HG02642 (cell line): Measurements from ENCODE around the gene E4F1.
A peak's percentile ranks its signal among the peaks of the same experiment; 100 is the strongest.

Experiments used
- ATAC-seq: cut with Tn5 transposase; IDR thresholded peaks from one replicate; pipeline ENCODE4 v1.9.1; 2021; ENCODE audit warnings: mild to moderate bottlenecking; ENCODE audit not compliant: unreplicated experiment, poor library complexity

E4F1 gene, protein sequence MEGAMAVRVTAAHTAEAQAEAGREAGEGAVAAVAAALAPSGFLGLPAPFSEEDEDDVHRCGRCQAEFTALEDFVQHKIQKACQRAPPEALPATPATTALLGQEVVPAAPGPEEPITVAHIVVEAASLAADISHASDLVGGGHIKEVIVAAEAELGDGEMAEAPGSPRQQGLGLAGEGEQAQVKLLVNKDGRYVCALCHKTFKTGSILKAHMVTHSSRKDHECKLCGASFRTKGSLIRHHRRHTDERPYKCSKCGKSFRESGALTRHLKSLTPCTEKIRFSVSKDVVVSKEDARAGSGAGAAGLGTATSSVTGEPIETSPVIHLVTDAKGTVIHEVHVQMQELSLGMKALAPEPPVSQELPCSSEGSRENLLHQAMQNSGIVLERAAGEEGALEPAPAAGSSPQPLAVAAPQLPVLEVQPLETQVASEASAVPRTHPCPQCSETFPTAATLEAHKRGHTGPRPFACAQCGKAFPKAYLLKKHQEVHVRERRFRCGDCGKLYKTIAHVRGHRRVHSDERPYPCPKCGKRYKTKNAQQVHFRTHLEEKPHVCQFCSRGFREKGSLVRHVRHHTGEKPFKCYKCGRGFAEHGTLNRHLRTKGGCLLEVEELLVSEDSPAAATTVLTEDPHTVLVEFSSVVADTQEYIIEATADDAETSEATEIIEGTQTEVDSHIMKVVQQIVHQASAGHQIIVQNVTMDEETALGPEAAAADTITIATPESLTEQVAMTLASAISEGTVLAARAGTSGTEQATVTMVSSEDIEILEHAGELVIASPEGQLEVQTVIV

DNA sequence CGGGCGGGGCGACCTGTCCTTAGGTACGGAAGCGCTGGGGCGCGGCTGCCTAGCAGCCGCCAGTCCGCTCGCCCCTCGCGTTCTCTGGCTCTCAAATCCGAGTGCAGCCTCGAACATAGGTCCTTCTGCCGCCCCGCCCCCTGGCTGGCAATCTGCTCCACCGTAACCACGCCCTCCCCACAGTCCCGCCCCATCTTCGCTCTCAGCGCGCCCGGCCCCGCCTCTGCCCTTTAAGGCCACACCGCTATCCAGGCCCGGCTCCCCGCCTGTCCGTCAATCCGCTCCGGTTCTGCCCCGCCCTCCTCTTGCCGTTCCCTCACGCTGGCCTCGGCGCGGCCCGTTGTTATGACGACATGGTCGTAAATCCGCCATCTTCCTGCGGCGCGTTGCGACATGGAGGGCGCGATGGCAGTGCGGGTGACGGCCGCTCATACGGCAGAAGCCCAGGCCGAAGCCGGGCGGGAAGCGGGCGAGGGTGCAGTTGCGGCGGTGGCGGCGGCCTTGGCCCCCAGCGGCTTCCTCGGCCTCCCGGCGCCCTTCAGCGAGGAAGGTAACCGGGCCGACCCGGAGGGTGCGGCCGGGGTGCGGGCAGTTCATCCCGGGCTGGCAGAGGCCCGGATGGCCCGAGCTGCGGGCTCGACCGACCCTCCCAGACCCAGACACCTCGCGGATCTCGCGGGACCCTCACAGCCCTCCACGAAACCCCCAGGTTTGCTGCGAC, at the start of gene E4F1:
TSS of gene E4F1 (plus strand) at position 371 of the 721 bp plus-strand sequence. CDS start at position 394, 23 bp downstream.
- peak; percentile 95 for ATAC-seq

DNA sequence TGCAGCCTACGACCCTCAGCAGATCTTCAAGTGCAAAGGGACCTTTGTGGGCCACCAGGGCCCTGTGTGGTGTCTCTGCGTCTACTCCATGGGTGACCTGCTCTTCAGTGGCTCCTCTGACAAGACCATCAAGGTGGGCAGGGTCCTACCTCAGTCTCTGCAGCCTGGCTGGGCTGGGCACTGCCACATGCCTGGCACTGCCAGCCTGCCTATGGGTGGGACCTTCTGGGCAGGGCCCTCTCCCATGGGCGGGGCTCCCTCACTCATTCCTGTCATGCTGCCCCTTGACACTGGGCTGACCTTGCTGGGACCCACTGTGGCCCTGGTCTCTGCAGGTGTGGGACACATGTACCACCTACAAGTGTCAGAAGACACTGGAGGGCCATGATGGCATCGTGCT, 49.5 kb upstream of the E4F1 start:
- ATAC-seq, result no peak

DNA sequence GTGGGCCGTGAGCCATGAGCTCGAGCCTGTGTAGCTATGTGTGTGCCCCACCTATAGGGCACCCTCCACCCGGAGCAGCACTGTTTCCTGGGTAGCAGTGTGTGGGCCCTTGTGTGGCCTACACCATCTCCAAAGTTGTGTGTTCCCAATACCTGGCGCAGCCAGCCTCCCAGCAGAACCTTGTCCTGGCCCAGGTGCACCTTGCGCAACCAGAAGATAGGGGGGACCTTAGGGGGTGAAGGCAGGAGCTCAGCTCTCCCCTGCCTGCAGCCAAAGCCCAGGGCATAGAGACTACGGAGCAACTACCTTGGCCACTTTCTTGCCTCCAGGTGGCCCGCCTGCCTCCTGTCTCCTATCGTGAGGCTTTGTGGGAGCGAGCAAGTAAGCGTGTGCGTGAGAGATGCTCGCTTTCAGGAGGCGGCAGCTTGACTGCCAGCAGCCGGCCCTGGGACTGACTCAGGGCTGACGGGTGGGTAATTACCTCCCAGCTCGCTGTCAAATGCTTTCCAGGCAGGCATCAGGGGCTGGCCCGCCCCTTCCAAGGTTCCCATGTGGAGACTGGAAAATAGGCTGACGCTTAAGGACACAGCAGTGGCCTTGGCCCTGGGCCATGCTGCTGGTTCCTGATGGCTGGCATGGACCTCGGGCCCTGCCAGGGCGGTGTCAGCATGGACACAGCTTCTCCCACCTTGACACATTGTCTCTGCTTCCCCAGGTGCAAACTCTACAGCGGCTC, 48.8 kb upstream of the E4F1 start:
- ATAC-seq, result no peak

DNA sequence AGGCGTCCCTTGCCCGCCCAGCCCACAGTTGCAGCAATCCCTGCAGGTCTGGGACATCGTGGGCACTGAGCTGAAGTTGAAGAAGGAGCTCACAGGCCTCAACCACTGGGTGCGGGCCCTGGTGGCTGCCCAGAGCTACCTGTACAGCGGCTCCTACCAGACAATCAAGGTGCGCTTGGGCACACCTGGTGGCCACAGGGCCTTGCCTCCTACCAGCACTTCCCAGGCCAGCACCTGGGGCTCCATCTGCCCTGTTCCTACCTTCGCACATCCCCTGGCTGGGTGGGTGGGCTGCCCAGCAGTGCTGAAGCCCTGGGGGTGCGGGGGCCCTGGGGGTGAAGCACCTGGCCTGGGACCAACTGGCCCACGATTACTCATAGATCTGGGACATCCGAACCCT, 47.9 kb upstream of the E4F1 start:
- no peak for ATAC-seq

DNA sequence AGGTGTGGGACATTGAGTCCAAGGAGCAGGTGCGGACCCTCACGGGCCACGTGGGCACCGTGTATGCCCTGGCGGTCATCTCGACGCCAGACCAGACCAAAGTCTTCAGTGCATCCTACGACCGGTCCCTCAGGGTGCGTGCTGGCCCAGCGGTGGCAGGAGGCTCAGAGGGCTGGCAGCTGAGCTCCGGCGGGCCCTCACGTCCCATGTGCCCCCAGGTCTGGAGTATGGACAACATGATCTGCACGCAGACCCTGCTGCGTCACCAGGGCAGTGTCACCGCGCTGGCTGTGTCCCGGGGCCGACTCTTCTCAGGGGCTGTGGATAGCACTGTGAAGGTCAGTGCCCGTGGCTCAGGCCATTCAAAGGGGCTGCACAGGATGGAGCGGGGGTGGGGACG, 47.3 kb upstream of the E4F1 start:
- ATAC-seq, result no peak

DNA sequence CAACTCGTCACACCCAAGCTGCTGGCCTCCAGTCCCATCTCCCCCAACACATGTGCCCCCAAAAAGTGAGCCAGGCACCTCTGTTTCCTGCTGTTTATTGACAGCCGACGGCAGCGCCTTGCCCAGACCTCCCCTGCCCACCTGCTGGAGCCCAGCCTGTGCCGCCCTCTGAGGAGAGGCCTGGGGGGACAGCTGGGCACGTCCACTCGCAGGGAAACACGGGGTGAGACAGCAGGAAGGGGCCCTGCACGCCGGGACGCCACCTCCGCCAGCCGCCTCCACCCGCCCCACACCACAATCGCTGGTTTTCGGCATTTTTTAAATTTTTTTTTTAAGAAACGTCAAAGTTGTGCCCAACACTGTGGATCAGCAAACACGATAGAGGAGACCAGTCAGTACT, 46.3 kb upstream of the E4F1 start:
- ATAC-seq, result no peak

DNA sequence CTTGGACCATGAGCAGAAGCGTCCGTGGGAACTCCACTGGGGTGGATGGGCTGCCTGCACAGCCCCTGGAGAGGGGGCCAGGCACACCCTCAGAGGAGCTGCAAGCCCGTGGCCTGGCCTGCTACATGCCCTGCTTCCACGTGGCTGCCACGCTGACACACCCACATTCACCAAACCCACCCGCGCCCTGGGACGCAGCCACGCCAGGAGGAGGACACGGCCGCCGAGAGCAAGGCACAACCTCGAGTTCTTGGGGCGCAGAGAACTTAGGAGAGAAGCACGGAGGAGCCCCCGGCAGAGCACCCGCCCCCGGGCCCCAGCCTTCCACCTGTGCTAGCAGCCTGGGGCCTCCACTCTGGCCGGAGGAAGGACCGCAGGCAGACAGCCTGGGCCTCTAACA, 45.8 kb upstream of the E4F1 start:
- no peak for ATAC-seq

DNA sequence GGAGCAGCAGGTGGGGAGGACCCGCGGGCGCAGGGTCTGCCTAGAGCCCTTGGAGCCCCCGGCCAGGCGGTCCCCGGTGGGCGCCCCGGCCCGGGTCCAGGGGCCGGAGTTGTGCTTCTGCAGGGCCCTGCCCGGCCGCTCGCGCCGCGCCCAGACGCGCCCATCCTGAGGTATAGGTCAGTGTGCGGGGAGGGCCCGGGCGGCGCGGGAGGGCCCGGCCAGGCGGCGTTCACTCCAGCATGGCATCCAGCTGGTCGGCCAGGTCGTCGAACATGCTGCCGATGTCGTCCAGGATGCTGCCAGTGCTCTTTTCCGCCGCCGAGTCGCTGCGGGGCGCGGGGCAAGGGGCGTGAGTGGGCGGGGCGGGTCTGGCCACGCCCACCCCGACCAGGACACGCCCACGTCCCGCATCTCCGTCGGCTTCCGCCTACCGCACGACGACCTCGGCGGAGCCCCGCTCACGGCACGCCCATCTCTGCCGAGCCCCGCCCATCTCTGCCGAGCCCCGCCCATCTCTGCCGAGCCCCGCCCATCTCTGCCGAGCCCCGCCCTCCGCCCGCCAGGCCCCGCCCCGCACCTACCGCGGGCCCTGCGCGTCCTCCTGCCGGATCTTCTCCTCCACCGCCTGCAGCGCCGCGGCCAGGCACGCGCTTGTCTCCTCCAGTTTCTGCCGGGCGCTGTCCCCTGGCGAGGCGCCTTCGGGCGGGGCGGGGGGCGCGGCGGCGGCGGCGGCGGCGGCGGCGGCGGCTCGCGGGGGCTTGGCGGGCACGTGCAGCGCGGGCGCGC, 44.9 kb upstream of the E4F1 start:
- ATAC-seq, result no peak

DNA sequence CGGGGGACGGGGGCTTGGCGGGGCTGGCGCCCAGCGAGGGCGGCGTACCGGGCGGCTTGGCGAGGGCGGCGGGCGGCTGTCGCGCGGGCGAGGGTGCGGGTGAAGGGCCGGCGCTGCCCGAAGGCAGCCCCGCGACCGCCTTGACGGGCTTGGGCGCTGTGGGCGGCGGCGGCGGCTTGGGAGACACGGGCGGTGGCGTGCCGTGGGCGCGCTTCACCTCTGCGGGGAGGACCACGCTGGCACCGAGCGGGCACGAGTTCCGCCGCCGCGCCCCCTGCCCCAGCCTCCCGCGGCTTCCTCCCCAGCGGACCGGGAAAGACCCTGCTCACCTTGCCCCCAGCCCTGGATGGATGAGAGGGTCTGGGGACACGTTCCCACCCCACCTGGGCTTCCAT, 44.3 kb upstream of the E4F1 start:
- ATAC-seq, result no peak

DNA sequence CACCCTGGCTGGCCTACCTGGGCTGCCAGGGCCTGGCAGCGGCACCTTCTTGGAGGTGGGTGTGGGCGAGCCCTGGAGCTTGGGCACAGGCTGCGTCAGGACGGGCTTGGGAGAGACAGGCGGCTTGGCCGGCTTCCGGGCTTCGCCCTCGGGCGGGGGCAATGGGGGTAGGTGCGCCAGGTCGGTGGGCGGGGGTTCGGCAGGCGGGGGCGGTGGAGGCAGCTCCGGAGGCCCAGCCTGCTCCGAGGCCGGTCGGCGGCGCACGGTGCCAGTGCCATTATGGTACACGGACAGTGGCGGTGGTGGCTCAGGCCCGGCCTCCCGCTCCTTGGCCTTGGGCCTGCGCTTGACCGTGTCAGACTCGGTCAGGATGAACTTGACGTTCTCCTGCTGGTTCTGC, 43.8 kb upstream of the E4F1 start:
- no peak for ATAC-seq

DNA sequence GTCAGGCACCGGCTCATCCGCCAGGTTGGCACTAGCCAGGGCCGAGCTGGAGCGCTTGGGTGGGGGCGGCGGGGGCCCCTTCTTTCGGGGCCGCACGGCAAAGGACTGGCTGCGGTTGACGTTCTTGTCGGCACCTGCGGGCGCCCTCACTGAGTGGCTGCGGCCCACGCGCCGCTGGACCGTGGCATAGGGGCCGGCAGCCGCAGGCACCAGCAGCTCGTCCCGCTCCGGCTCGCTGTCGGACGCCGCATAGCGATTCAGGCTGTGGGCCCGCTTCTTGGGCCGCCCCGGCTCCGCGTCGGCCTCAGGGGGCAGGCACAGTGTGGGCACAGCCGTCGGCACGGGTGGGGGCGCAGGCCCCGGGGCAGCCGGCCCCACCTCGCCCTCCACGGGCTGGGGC, 42.9 kb upstream of the E4F1 start:
- no peak for ATAC-seq

DNA sequence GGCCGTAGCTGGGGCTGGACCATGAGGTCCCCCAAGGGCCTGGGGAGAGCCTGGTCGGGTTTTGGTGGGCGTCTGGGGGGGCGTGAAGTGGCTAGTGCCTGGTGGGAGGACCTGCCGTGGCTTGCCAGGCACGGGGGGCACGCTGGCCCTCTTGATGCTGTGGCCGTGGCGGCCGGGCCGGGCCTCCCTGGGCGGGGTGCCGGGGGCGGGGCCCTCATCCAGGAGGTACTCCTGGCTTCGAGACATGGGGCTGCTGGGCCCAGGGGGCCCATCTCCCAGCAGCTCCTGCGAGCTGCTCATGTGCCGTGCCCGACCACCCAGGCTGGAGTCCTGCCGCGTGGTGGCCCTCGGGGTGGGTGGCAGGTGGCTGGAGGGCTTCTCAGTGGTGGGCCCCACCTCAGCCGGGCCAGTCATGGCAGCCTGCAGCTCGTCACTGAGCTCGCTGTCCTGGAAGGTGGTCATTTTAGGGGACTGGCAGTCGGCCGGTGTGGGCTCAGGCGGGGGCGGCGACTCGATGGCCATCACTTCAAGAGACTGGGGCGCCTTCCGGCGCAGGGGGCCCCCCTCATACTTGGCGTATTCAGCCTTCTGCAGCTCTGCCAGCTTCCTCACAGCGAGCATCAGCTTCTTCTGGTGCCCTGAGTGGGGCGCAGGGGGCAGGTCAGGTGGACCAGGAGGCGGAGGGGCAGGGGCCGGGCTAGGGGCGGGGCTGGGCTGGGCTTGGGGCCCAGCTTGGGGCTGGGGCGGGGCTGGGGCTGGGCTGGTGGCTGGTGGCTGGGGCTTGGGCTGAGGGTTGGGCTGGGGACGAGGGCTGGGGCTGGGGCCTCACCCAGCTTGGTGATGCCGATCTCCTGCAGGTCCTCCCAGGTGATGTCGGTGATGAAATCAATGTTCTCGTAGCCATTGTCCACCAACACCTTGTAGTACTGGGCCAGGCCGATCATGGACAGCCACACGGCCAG, 42.1 kb upstream of the E4F1 start:
- ATAC-seq, result no peak

DNA sequence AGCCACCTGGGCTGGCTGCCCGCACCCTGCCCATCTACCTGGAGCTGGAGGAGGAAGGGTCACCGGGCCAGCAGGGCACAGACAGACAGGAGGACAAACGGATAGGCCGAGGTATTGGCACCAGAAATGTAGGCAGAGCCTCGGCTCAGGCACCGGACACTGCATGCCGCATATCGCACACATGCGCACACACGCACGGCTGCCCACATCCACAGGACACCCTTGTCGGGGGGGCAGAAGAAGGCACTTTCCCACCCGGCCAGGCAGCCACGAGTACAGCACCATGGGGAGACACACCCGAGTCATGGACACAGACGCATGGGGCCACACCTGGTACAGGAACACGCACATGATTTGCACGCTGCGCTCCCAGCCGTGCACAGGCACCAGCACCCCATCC, 41.4 kb upstream of the E4F1 start:
- ATAC-seq, result no peak

DNA sequence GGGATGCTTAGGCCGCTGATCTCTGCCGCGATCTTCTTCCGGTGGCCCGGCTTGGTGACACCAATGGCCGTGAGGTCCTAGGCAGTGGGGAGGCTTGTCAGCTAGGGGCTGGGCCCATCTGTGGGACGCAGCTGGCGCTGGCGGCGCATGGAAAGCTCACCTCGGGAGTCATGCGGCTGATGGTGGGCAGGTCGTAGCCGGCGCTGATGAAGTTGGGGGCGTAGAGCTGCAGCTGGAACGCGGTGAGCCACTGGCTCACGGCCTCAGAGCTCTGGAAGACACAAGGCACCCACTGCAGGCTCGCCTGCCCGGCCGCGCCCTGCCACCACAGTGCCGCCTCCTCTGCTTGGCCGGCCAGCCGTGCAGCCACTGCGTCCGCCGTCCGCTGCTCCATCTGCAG, 39.7 kb upstream of the E4F1 start:
- no peak for ATAC-seq

DNA sequence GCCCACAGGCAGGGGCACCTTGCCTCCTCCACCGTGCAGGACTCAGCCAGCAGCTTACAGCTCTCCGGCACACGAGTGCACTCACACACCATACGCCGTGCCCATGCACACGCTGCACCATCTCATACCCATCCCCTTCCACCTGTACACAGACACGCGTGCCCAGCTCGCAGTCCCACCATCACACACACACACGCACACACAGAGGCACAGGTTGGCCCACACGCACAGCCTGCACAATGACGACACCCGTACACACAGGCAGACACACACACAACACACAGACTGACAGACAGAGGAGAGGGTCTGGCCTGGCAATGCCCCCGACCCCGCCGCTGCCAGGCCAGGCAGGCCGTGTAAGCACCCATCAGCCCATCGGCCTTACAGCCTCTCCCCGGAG, 39.0 kb upstream of the E4F1 start:
- no peak for ATAC-seq

DNA sequence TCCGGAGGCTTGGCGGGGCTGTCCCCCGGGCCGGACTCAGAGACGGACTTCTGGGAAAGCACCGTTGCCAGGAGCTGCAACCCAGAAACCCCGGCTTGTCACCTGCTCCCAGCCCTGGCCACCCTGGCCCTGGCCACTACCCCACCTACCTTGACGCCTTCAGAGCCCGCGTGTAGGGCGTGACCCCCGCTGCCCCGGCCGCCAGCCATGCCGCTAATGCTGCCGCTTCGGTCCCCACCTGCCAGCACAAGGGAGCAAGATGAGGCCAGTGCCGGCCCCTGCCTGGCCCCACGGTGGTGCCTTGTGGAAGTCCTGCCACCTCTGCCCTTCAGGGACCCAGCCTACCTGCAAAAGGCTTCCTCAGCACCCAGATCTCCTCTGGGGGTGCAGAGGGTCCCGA, 38.4 kb upstream of the E4F1 start:
- no peak for ATAC-seq

DNA sequence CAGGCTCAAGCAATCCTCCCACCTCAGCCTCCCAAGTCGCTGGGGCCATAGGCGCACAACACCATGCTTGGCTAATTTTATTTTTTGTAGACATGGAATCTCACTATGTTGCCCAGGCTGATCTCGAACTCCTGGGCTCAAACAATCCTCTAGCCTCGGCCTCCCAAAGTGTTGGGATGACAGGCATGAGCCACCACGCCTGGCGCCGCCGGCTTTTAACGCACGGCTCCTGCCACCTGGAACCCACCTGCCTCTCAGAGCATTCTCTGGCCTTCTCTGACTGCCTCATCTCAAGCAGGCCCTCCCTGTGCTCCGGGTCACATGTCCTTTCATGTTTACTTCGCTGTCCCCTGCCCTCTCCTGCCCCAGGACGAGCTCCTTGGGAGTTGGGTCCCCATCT, 37.3 kb upstream of the E4F1 start:
- ATAC-seq, result no peak

DNA sequence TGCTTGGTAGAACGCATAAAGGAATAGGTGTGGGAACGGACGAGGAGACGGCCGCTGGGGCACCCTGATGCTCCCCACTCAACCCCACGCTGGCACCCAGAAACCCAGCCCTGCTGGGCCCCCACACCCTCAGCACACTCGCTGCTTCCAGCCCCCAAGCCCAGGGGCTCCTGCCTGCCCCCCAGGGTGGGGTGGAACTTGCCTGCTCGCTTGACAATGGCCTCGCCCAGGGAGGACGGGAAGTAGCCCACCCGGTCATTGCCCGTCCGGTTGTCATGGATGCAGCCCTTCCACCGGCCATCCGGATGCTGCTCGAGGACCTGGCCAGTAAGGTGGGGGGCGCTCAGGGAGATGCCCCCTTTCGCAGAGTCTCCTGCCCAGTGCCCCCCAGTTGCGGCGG, 36.9 kb upstream of the E4F1 start:
- ATAC-seq, result no peak

DNA sequence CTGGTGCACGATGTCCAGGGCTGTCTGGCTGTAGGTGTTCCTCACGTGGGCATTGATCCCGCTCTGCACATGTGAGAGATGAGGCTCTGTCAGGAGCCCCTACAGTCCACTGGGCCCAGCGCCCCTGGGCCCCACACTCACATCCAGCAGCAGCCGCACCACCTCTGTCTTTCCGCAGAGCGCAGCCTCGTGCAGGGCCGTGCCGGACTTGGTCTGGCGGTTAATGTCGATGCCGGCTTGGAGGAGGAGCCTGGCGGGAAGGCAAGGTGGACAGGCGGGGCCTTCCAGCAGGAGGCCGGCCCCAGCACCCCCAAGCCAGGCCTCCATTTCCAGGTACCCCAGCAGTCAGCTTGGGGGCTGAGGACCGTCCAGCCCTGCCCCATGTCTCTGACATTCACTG, 36.2 kb upstream of the E4F1 start:
- no peak for ATAC-seq
